WTC11 (cell line): ENCODE measurements around the gene GRIPAP1.

ENCODE experiments used
- CREB1 ChIP-seq: sonication (generic); formaldehyde crosslinking; IDR thresholded peaks from 2 replicates; pipeline ENCODE4 v1.8.0; 2023; ENCODE audit warnings: mild to moderate bottlenecking, missing genetic modification reagents
- KAT7 ChIP-seq: sonication (generic); formaldehyde crosslinking; IDR thresholded peaks from 2 replicates; pipeline ENCODE4 v1.8.1; 2023; ENCODE audit warnings: missing genetic modification reagents, mild to moderate bottlenecking, borderline replicate concordance
- NFE2L1 ChIP-seq: sonication (generic); formaldehyde crosslinking; IDR thresholded peaks from 2 replicates; pipeline ENCODE4 v1.8.1; 2023; ENCODE audit warnings: missing genetic modification reagents
- SMAD4 ChIP-seq: sonication (generic); formaldehyde crosslinking; IDR thresholded peaks from 2 replicates; pipeline ENCODE4 v1.8.0; 2022; ENCODE audit warnings: mild to moderate bottlenecking, missing genetic modification reagents
- TP53 ChIP-seq: sonication (generic); formaldehyde crosslinking; IDR thresholded peaks from 2 replicates; pipeline ENCODE4 v1.8.1; 2023; ENCODE audit warnings: mild to moderate bottlenecking, missing genetic modification reagents
- ZNF423 ChIP-seq: fragments of 250-450 bp; sonication (Bioruptor Pico); IDR thresholded peaks from 2 replicates; pipeline ENCODE4 v2.1.2; 2022; ENCODE audit warnings: mild to moderate bottlenecking, moderate library complexity
- TF ChIP-seq, protein P1 (sequence below): fragments of 200-600 bp; IDR thresholded peaks from 2 replicates; pipeline ENCODE4 v1.8.0; 2022; ENCODE audit warnings: antibody characterized with exemption
- TF ChIP-seq, protein P2 (sequence below): fragments of 250-450 bp; sonication (Bioruptor Pico); conservative IDR thresholded peaks from 2 replicates; pipeline ENCODE4 v1.9.0; 2021; ENCODE audit warnings: mild to moderate bottlenecking
- TF ChIP-seq, protein P3 (sequence below): sonication (generic); formaldehyde crosslinking; conservative IDR thresholded peaks from 2 replicates; pipeline ENCODE4 v1.8.1; 2022; ENCODE audit warnings: mild to moderate bottlenecking, missing genetic modification reagents
- TF ChIP-seq, protein P4 (sequence below): sonication (generic); formaldehyde crosslinking; IDR thresholded peaks from 2 replicates; pipeline ENCODE4 v1.8.1; 2023; ENCODE audit warnings: mild to moderate bottlenecking, missing genetic modification reagents
- TF ChIP-seq, protein P5 (sequence below): fragments of 250-450 bp; sonication (Bioruptor Pico); IDR thresholded peaks from 2 replicates; pipeline ENCODE4 v2.1.2; 2022; ENCODE audit warnings: mild to moderate bottlenecking, moderate library complexity
- TF ChIP-seq, protein P6 (sequence below): sonication (generic); formaldehyde crosslinking; IDR thresholded peaks from 2 replicates; pipeline ENCODE4 v1.8.1; 2023; ENCODE audit warnings: mild to moderate bottlenecking, missing genetic modification reagents, moderate library complexity

DNA sequence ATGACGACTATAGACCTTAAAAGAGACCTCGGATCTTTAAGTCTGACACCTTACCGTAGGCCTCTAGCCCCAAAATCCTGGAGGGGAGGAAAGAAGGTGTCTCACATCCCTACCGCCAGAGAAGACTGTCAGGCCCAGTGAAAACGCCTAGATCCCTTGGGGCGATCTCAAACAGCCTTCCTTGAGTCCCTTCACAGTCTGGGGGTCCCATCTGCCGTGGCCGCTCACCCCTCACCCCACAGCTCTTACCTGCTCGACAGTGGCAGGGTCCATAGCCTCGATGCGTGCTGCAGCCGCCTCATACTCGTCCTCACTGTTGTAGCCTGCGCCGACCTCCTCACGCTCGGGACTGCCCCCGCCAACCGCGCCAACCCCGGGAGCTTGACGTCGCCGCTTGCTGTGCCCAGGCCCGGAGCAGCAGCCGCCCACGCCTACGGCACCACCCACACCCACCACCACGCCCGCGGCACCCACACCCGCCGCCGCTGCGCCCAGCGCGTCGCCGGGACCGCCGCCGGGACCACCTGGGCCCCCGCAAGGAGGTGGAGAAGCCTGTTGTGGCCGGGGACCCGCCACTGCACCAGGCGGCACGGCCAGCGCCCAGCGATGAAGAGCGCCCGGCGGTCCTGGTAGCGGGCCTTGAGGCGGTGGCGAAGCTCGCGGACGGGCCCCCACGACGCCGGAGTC is 45.2 kb downstream of the GRIPAP1 start:
- TF ChIP-seq TP53 (CRISPR knock-in tag) (no peak), CREB1 (CRISPR knock-in tag) (no peak), NFE2L1 (no peak), KAT7 (CRISPR knock-in tag) (0 out of 2 replicates have a peak, but pooled peaks have one; percentile 66), SMAD4 (CRISPR knock-in tag) (no peak), ZNF423 (CRISPR knock-in tag) (no peak)
- TF ChIP-seq, protein P1, sequence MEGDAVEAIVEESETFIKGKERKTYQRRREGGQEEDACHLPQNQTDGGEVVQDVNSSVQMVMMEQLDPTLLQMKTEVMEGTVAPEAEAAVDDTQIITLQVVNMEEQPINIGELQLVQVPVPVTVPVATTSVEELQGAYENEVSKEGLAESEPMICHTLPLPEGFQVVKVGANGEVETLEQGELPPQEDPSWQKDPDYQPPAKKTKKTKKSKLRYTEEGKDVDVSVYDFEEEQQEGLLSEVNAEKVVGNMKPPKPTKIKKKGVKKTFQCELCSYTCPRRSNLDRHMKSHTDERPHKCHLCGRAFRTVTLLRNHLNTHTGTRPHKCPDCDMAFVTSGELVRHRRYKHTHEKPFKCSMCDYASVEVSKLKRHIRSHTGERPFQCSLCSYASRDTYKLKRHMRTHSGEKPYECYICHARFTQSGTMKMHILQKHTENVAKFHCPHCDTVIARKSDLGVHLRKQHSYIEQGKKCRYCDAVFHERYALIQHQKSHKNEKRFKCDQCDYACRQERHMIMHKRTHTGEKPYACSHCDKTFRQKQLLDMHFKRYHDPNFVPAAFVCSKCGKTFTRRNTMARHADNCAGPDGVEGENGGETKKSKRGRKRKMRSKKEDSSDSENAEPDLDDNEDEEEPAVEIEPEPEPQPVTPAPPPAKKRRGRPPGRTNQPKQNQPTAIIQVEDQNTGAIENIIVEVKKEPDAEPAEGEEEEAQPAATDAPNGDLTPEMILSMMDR: no peak
- TF ChIP-seq, protein P2, sequence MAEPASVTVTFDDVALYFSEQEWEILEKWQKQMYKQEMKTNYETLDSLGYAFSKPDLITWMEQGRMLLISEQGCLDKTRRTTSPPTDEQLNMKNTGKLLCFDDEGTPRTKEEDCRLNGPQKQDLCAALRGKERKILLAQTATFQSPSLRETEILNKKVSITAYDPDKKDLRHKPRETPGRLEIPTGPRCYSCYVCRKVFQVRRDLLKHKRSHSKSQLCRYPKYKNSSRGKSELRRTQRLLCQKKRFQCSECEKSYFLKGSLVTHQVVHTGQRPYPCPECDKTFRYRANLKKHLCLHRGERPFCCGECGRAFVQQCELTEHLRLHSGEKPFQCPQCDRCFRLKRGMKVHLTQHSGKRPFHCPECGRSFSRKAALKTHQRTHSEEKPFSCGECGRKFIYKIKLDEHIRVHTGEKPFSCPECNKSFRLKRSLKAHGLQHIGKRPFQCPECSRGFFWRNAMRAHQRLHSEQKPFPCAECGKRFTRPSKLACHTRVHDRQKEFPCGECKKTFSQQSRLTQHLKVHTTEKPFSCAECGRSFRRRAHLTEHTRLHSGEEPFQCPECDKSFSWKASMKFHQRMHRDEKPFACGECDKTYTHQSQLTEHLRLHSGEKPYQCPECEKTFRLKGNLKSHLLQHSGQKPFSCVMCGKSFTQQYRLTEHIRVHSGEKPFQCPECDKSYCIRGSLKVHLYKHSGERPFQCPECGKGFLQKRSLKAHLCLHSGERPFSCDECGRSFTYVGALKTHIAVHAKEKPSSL: no peak
- TF ChIP-seq, protein P3, sequence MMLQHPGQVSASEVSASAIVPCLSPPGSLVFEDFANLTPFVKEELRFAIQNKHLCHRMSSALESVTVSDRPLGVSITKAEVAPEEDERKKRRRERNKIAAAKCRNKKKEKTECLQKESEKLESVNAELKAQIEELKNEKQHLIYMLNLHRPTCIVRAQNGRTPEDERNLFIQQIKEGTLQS (CRISPR knock-in tag): no peak
- TF ChIP-seq, protein P4, sequence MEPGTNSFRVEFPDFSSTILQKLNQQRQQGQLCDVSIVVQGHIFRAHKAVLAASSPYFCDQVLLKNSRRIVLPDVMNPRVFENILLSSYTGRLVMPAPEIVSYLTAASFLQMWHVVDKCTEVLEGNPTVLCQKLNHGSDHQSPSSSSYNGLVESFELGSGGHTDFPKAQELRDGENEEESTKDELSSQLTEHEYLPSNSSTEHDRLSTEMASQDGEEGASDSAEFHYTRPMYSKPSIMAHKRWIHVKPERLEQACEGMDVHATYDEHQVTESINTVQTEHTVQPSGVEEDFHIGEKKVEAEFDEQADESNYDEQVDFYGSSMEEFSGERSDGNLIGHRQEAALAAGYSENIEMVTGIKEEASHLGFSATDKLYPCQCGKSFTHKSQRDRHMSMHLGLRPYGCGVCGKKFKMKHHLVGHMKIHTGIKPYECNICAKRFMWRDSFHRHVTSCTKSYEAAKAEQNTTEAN (CRISPR knock-in tag): no peak
- TF ChIP-seq, protein P5, sequence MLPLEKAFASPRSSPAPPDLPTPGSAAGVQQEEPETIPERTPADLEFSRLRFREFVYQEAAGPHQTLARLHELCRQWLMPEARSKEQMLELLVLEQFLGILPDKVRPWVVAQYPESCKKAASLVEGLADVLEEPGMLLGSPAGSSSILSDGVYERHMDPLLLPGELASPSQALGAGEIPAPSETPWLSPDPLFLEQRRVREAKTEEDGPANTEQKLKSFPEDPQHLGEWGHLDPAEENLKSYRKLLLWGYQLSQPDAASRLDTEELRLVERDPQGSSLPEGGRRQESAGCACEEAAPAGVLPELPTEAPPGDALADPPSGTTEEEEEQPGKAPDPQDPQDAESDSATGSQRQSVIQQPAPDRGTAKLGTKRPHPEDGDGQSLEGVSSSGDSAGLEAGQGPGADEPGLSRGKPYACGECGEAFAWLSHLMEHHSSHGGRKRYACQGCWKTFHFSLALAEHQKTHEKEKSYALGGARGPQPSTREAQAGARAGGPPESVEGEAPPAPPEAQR (CRISPR knock-in tag): no peak
- TF ChIP-seq, protein P6, sequence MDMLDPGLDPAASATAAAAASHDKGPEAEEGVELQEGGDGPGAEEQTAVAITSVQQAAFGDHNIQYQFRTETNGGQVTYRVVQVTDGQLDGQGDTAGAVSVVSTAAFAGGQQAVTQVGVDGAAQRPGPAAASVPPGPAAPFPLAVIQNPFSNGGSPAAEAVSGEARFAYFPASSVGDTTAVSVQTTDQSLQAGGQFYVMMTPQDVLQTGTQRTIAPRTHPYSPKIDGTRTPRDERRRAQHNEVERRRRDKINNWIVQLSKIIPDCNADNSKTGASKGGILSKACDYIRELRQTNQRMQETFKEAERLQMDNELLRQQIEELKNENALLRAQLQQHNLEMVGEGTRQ (CRISPR knock-in tag): no peak
